GM21717 (cell line): ENCODE data around the gene PFKM.

Experiments
- ATAC-seq: cut with Tn5 transposase; IDR thresholded peaks from one replicate; pipeline ENCODE4 v1.9.1; 2021; ENCODE audit warnings: mild to moderate bottlenecking, moderate library complexity; ENCODE audit not compliant: unreplicated experiment

The PFKM gene

GRCh38 chr12:48184549-48184922, 65.4 kb downstream of the PFKM start:
- ATAC-seq: no peak

- ATAC-seq: no peak
These were observed 66.2 kb downstream of the PFKM start for GRCh38 chr12:48185181-48185919.

GRCh38 chr12:48187916-48188695, 68.9 kb downstream of the PFKM start:
- no peak for ATAC-seq

GRCh38 chr12:48189331-48190125, 70.4 kb downstream of the PFKM start:
- ATAC-seq: no peak

GRCh38 chr12:48191096-48191495, 71.9 kb downstream of the PFKM start:
- no peak for ATAC-seq

- no peak for ATAC-seq
These were observed 73.7 kb downstream of the PFKM start for GRCh38 chr12:48192861-48193260.

- no peak for ATAC-seq
These were observed 74.5 kb downstream of the PFKM start for GRCh38 chr12:48193623-48194022.

- no peak for ATAC-seq
These were observed 75.6 kb downstream of the PFKM start for GRCh38 chr12:48194799-48195201.
